Measurements from ENCODE around the gene IQCH.

GRCh38 chr15:67361100-67361499 lies 106.5 kb downstream of the IQCH start:
- TF ChIP-seq, protein P1, sequence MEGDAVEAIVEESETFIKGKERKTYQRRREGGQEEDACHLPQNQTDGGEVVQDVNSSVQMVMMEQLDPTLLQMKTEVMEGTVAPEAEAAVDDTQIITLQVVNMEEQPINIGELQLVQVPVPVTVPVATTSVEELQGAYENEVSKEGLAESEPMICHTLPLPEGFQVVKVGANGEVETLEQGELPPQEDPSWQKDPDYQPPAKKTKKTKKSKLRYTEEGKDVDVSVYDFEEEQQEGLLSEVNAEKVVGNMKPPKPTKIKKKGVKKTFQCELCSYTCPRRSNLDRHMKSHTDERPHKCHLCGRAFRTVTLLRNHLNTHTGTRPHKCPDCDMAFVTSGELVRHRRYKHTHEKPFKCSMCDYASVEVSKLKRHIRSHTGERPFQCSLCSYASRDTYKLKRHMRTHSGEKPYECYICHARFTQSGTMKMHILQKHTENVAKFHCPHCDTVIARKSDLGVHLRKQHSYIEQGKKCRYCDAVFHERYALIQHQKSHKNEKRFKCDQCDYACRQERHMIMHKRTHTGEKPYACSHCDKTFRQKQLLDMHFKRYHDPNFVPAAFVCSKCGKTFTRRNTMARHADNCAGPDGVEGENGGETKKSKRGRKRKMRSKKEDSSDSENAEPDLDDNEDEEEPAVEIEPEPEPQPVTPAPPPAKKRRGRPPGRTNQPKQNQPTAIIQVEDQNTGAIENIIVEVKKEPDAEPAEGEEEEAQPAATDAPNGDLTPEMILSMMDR (IDR thresholded peaks at IDR 0.05; ENCODE audit: low read depth, low read length, poor library complexity, severe bottlenecking), result no peak
- no peak for TF ChIP-seq EZH2phosphoT487 (IDR thresholded peaks at IDR 0.05; ENCODE audit: borderline replicate concordance, low read length)

All from DOHH2 (cell line).